Neural progenitor cell (in vitro differentiated cells): Measurements from ENCODE around the gene LCAT.

Experiments used
- CTCF ChIP-seq: fragments of 200-600 bp; sonication (generic); IDR thresholded peaks from 2 replicates; pipeline ENCODE4 v1.5.1; 2017; ENCODE audit warnings: antibody characterized with exemption, mild to moderate bottlenecking
- EZH2 ChIP-seq: fragments of 200-600 bp; sonication (generic); IDR thresholded peaks from 2 replicates; pipeline ENCODE4 v1.6.1; 2017; ENCODE audit warnings: antibody characterized with exemption, mild to moderate bottlenecking, moderate library complexity
- EZH2phosphoT487 ChIP-seq: fragments of 200-600 bp; sonication (generic); IDR thresholded peaks from 2 replicates; pipeline ENCODE4 v1.6.1; 2017; ENCODE audit warnings: antibody characterized with exemption

GRCh38 chr16:67993207-67994039 is 49.5 kb upstream of the LCAT start:
- TF ChIP-seq EZH2phosphoT487 (no peak), EZH2 (no peak), CTCF (peak; percentile 92)
